ENCODE results near the gene PNPLA1.

PNPLA1 gene

DNA sequence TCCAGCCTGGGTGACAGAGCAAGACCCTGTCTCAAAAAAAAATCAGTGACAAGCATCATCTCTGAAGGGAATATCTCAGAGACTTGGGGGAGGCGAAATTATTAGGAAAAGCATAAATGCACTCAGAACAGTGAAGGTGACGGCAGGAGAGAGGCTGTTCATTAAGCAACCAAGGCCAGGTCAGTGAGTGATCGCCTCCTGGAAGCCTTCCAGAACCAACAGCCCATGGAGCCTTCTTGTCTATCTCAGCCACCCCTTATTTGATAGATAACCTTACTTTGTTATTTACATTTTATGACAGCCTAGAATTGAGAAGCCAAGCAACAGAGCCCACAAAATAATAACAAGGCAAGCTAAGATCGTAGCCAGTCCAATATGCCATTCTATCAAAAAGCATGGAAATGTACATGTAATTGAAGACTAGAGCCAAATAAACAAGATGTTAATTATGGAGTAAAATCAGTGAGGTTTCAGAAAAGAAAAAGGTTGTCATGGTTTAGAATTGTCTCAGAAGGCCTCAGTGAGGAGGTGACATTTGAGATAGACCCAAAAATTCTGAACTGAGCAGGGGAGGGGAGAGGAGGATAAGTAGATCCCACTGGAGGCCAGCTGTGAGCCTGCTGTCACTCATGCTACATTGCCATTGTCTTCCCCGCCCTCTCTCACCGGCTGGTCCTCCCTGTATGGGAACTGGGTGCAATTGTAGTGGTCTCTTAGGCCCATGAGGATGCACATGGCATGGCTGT, 49.0 kb downstream of the PNPLA1 start:
- DNase-seq: no peak

DNA sequence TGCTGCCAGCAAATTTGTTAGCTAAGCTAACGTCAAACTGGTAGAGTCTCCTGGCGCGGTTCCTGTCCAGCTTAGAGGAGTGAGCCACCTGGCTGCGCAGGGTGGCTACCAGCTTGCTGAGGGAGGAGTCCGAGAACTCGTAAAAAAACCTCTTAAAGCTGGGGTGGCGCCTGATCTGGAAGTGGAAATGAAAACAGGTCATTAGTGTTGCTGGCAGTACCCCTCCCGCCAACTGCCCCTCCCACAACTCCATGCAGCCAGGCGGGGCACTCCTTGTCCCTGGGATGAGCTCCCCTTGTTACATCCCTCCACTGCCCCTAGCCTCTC, 49.5 kb downstream of the PNPLA1 start:
- DNase-seq: no peak

DNA sequence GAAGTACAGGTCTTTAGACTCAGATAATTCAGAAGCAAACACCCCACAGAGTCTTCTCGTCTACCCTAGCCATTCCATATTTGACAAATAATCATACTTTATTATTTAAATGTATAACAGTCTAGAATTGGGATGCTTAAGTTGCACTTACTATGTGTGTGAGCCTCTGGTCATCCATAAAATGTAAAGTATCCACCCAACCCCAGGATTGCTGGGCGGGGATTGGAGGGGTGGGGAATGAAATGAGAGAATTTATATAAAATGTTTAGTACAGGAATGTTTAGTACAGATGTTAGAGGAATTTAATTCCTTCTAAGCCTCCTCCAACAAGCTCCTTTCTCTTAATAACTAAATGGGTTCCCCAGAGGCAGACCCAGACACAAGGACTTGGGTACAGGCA, 50.0 kb downstream of the PNPLA1 start:
- no peak for DNase-seq

DNA sequence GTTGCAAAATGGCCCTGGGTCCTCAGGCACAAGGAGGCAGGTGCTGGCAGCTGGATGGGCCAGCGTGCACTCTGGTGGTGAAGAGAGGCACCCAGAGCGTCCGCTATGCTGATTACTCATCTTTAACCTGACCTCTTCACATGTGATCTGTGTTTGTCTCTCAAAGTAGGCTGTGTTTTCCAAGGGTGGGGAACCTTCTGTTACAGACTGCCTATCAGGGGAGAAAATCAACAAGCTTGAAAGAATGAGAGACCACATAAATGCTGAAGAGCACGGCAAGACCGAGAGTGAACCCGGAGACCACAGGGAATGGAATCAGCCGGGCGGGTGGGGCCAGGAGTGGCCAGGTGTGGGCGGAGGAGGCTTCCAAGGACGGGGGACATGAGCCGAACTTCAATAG, 50.6 kb downstream of the PNPLA1 start:
- DNase-seq: no peak

DNA sequence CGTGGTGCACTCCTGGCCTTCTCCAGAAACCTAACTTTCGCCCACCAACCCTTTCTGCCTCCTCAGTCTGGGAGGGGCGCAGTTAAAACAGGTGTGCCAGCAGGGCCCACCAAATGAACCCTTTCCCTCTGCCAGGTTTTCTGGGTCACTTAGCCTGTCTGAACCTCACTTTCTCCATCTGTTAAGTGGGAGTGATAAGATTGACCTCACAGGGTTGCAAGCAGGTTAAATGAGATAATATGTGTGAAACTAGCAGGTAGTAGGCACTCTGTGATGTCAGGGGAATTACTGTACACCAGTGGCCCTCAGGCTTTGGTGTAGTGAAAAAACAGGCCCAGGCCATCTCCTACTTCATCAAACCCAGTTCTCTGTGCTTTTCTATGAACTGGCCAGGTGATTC, 52.7 kb downstream of the PNPLA1 start:
- no peak for DNase-seq

DNA sequence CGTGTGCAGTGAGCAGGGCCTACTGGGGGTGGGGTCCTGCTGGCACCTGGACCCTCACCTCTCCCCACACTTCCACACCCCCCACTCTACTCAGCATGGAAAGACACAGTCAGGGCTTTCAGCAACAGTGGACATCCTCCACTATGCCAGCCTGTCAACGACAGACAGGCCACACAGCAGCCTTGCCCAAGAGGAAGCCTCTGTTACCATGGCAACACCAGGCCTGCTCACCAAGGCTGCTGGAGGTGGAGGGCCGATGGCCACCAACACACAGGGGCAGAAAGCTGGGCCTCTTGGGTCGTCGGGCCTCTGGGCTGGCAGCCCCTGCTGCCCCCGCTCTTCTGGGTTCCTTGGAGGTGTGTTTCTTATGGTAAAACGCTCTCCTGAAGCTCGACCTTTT, 53.2 kb downstream of the PNPLA1 start:
- DNase-seq: peak; percentile 70

DNA sequence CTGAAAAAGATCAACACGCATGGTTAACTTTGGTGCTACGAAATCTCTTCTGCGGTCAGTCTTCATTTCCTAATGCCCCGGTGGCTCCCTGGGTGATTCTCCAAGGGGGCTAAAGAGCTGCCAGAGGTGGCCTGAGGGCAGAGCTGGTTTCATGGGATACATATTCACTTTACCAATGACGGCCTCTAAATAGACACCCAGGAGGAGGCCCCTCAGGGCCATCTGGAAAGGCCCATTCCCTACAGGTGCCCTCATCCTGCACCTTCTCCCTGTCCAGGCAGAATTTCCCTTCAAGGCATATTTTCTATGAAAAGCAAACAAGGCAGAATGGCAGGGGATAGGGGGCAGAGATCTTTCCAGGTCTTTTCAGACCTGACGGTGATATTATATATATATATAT, 54.3 kb downstream of the PNPLA1 start:
- no peak for DNase-seq

DNA sequence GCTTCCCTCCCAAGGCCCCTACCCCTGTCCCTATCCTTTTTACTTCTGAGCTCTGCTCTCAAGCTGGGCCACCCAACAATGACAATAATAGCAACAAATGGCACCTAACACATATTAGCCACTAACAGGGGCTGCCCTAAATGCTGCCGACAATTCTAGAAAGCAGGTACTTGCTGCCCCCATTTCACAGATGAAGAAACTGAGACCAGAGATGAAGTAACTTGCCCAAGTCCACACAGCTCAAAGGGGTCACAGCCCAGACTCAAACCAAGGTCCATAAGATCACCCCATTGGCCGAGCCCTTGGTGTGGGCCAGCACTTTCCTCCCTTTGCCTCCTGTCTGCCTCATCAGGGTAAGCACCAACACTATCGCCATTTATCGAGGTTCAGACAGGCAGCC, 54.9 kb downstream of the PNPLA1 start:
- DNase-seq: no peak

DNA sequence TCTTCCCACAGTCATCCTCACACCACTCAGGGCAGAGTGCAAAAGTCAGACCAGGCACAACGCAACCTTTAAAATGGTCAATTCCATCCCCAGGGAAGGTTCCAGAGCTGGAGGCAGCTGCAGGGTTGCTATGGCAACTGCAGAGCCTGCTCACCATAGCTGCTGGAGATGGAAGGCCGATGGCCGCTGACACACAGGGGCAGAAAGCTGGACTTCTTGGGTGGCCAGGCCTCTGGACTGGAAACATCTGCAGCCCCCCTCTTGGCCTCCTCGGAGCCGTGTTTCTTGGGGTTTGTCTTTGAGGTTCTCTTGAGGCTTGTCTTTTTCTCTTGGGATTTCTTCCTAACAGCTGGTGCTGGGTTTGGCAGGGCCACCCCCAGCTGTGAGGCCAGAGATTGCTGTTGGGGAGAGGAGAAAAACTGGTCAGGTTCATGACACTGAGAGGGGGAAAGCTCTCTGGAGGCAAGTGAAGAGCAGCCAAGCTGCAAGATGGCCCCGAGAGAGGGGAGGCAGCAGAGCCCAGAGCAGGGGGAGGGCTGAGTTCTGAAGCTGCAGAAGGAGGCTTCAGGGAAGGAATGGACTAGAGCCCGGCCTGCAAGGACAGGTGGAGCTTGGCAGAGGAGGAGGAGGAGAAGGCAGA, 56.6 kb downstream of the PNPLA1 start:
- DNase-seq: no peak

DNA sequence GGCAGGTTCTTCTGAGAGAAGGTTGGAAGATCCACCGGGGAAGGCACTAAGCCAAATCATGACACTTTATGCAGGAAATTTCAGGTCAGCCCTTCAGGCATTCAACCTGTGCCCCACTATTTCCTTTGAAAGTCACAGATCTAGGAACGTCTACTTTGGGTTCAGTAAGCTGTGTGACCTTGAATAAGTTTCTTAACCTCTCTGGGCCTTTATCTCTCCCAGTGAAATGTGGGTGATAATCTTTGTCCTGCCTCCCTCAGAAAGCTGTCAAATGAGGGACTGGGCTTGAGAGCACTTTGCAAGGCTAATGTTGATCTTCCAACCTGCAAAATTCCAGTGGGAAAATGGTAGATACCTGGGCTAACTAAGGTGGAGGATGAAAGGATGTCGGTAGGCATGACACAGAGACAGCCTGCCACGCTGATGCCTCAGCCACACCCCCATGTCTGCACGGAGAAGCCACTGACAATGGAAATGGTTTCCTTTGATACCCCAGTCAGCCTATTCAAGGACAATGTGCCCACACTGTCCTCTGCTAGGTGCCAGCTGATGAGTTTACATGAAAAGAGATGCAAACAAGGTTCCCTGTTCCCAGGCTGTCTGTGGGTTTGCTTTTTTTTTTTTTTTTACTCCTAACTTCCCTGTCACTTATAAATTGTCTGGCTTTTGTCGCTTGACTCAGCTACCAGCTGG, 57.5 kb downstream of the PNPLA1 start:
- no peak for DNase-seq

DNA sequence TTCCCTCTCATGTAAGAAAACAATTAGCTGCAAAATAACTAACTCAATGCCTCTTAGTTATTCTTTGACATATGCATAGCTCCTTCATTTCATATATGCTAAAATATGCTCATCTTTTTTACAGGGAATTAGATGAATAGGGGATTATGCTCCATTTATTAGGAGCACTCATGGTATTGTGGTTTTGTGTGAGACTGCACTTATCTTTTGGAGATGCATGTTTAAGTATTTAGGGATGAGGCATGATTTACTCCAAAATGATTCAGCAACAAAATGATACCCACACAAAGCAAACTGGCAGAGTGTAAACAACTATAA, 58.0 kb downstream of the PNPLA1 start:
- DNase-seq: no peak

DNA sequence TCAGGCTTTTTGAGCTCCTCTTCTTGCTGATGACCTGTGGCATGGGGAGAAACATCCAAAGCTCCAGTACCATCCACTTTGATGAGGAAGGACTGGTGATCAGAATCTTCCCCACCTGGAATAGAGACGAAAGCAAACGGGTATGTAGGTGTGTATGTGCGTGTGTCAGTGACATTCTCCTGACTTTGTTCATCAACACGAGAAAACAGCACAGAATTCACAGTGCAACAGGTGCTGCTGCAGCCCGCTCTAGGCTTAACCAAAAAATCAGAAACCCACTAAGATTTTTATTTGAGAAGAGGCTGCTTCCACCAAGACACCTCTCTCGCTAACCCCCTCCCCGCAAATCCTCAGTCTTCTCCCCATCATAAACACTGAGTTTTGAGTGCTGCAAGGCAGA, 58.7 kb downstream of the PNPLA1 start:
- DNase-seq: no peak

DNA sequence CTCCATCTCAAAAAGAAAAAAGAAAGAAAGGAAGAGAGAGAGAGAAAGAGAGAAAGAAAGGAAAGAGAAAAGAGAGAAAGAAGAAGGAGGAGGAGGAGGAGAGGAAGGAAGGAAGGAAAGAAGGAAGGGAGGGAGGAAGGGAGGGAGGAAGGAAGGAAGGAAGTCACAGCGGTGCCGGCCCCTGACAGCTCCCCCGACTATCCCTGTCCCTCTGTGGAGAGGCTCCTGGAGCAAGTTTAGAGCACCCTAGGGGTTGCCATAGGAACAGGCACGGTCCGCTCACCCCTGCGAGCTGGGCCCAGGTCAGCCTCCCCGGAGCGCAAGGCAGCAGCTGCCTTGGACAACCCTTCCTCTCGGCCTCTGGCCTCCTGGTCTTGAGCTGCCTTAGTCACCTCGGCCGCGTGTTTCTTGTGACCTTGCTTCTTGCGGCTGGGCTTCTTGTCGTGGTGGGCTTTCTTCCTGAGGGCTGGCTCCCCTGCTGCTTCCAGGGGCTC, 60.0 kb downstream of the PNPLA1 start:
- DNase-seq: no peak

DNA sequence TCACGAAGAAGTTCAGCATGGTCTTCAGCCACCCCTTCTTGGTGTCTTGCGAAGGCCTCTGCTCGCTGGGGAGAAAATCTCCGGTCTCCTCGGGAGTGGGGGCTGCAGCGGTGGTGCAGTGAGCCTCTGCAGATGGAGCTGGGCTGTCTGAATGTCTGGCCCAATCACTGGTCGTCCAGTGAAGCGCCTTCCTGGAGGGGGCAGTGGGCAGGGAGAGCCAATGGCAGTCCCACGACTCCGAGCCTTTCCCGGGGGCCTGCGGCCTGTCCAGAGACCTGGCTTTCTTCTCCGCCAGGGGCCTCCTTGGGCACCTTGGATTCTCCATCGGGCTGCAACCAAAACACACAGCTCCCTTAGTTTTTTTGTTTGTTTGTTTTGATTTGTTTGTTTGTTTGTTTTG, 60.5 kb downstream of the PNPLA1 start:
- no peak for DNase-seq

DNA sequence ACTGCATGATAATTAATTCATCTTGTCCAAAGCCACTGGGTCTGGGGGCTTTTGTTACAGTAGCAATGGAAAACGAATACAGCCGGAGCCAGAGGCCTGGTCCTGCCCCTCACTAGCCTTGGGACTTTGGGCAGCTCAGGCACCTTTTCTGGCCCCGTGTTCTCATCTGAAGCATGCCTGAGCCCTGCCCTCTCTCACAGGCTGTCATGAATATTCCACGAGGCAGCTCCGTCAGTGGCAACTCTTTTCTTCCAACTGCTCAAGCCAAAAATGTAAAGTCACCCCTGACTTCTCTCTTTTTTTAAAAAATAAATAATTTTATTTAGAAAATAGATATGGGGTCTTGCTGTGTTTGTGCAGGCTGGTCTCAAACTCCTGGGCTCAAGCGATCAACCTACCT, 61.5 kb downstream of the PNPLA1 start:
- no peak for DNase-seq

DNA sequence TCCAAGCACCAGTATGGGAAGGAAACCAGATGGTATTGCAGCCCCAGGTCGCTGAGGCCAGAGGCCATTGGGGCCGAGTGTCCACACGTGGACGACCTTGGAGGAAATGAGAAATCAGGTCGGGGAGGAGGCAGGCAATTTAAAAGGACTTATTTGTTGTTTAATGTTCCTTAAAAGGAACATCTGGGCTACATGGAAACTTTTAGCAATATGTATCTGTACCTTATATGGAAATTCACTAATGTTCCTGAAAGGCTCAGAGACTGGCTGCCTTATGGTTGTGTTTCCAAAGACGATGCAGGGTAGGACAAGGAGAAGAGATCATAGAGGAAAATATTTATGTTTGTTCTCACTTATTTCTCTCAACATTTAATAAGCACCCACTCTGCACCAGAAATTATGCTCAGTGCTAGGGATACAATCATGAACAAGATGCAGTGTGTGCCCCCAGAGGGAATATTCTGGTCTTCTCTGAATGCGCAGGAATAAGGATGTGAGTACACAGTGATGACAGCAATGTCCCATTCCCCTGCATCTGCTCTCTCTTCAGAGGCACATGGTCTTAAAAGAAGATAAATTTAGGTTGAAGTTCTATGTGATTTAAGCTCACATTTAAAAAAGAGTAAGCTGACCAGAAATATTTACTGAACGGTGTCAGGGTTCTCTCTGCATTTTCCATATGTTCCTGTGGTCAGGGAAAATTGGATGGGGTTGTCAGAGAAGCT, 63.5 kb downstream of the PNPLA1 start:
- DNase-seq: no peak

DNA sequence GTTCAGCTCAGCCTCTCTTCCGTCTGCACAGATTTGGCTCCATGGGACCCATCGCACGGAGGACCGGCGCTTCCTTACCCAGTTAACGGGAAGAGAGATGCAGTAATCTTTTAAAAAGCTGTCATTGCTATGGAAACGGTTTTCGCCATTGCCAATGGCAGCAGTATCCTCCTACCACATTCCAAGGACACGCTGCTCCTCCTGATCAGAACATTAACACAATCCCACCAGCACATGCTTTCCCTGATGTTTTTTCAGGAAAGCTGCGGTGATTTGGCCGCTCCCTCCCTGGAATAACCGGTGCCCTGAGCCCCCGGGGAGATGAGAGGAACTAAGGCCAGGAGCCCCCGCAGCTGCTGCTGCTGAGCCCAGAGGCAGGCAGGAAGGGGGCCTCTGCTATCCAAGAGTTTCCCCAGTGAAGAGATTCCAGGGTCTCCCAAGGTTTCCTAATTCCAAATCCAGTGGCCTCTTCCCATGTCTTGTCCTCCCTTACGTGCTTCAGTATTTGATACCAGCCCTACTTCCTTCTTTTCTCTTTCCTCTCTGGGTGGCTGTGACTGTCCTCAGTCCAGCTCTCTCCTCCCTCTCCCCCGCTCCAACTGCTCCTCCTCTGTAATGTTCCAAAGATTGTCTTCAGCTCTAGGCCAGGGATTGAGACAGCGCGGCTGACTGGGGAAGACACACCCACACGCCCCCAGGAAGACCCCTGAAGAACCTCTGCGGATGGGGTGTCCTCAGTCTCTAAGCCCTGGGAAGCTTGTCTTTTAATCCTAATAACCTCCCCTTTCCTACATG, 64.3 kb downstream of the PNPLA1 start:
- no peak for DNase-seq

DNA sequence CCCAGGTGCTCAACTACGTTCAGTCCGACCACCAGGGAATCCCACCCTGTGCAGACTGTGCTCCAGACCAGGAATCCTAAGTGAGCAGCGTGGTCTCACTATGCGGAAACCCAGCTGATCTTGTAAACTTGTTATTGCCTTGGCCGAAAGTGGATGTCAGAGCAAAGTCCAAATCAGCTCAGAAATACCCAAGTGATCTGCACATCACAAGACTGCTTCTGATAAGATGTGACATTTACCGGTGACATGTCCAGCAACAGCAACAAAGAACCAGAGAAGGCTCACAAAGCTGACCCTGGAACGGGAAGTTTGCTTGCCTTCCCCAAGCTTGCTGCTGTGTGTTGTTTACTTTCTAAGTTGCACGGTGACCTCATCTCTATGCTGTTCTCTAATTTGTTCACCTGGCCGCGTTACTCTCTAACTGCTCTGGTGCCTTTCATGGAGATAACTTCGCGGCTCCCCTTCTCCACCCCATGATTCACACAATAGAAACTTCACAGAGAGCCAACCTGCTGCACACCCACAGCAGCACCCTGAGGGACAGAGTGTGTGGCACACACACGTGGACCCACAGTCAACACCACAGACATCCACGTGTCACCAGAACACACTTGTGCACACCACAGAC, 65.1 kb downstream of the PNPLA1 start:
- DNase-seq: no peak

DNA sequence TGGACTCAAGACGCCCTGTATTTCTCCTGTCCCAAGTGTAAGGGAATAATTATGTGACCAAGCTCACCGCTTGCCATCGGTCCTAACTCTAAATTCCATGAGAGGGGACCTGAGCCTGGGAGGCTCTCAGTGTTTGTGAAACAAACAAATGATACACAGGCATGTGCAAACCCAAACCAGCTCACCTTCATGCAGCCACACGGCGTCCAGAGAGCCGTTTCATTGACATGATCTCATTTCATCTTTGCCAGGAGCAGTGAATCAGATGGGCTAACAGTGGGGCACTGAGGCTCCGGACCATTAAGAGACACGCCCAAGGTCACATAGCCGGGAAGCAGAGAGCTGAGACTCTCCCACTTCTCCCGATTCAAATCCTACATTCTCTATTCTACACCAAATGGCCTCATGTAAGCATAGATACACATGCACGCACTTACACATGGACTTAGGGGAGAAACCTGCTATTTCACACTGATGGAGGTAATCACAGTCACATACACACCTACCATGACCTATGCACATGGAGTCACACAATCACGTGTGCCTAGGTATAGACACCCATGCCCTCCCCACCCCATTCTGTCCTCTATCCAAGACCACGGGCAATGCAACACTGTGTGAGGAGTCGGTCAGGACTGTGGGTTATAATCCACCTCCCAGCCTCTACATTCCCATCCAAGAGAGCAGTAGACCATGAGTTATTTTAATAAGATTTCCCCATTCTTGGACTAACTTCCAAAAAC, 65.8 kb downstream of the PNPLA1 start:
- no peak for DNase-seq

DNA sequence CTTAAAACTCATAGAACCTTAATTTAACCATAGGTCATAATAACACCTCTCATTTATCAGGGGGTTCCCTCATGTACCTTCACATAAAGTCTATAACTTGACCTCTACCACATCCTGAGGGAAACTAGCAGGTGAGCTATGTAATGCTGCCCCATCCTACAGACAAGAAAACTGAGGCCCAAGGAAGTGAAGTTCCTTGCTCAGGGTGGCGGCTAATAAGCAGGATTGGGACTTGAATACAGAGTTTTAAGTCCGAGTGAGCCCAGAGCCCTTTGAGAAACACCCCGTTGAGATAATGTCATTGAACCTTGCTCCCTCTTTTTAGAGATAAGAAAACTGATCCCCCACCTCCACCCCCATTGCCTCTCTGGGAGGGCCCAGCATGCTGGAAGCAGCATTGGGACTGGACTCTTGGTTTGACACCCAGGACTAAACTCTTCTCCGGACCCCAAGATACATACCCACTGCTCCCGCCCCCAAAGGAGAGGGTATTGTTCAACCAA, 66.4 kb downstream of the PNPLA1 start:
- no peak for DNase-seq

DNA sequence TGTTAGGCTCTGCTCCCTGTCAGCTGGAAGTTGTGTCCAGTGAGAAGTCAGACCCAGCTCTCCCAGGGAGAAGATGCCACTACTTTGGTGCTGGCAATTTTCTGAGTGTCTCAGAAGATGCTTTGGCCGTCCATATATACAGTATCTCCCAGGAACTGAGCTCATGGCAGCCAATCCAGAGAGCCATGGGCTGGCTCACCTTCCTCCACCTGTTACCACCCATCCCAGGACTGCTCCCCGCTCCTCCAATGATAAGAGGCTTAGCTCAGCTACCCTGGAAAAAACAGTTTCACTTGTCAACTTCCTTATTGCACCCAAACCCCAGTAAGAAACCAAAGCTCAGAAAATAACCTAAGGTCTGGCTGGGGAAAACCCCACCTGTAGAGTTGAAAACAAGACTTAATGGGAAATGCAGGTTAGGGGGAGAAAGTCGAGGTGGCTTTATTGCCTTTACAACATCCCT, 67.0 kb downstream of the PNPLA1 start, which contains the start of gene BNIP5:
Gene BNIP5, minus strand, starts transcription at position 110 of the 463 bp plus-strand sequence. CDS start 6,198 bp downstream, outside the sequence.
- DNase-seq: no peak

Measured in islet precursor cell (in vitro differentiated cells).